MM.1S (cell line): Measurements from ENCODE around the gene FHIT.

Source experiments
- CTCF ChIP-seq: fragments of 300-600 bp; sonication (generic); IDR thresholded peaks from 2 replicates; pipeline ENCODE4 v1.5.1; 2016; ENCODE audit warnings: antibody characterized with exemption, low read length, mixed read lengths
- EZH2 ChIP-seq: fragments of 300-600 bp; sonication (generic); optimal IDR thresholded peaks from 2 replicates; pipeline ENCODE3; 2017; ENCODE audit warnings: low read depth, mild to moderate bottlenecking, antibody characterized with exemption, low read length, mixed read lengths
- EZH2phosphoT487 ChIP-seq: fragments of 300-600 bp; sonication (generic); IDR thresholded peaks from 2 replicates; pipeline ENCODE4 v1.6.1; 2018; ENCODE audit warnings: antibody characterized with exemption, low read length

DNA sequence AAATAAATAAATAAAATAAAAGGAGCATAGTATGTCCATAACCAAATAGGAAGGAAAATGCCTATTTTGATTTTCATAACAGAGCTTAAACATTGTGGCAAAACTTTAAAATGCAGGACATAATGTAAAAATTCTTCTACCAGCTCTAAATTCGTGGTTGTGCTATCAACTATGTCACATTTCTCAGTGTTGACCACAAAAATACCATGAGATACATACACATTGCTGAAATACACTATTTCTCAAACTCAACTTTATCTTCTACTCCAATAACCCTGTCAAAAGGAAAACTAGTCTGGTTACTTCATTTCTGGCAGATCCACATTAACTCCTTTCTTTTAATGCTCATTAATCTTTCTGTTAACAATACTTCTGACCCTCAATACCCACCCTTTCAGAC is 523.2 kb downstream of the FHIT start:
- TF ChIP-seq CTCF, result no peak
- TF ChIP-seq EZH2, result no peak
- no peak for TF ChIP-seq EZH2phosphoT487
